Adrenal gland (tissue), 5 donors: ENCODE measurements around the gene ADCK1.

ENCODE experiments used
- CTCF ChIP-seq, 6 experiments: fragments of 450-650 bp in 4 of 6; fragments of 200-600 bp in 2 of 6; sonication (generic) in 1 of 6; IDR thresholded peaks; 1 replicate in 5 of 6; 2 replicates in 1 of 6; pipeline versions ENCODE4 v1.5.1 to v1.8.0; 2016 to 2021; ENCODE audit warnings: antibody characterized with exemption in 6 of 6, mild to moderate bottlenecking in 2 of 6, moderate library complexity in 1 of 6
- POLR2A ChIP-seq, 2 donors: fragments of 450-650 bp; IDR thresholded peaks; one replicate each; pipeline ENCODE4 v1.6.1; 2017; ENCODE audit warnings: antibody characterized with exemption in 2 of 2, mild to moderate bottlenecking in 2 of 2, moderate library complexity in 1 of 2
- donor health status: DM: no; HTN: no; CAD: no.

- no peak for TF ChIP-seq CTCF (IDR thresholded peaks at IDR 0.05)
- TF ChIP-seq POLR2A (IDR thresholded peaks at IDR 0.05): no peak
Measured at GRCh38 chr14:77822307-77822706, 22.4 kb downstream of the ADCK1 start.
